Activated CD4-positive, alpha-beta T cell treated with anti-CD3 and anti-CD28 coated beads for 48 hours (primary cell): ENCODE results near the gene GALNT6.
"Not testable (repeated sequence)": the region's sequence is repeated elsewhere in the genome, so short reads cannot be mapped to it uniquely, and the experiment has no call there.

Source experiments
- DNase-seq: peaks from one replicate; pipeline ENCODE4 v3.0.0-alpha.2; 2020

GALNT6 gene

GRCh38 chr12:51322452-51322851, 68.8 kb downstream of the GALNT6 start:
- DNase-seq, result peak; percentile 69

- DNase-seq, result no peak
Observed at GRCh38 chr12:51321882-51322281, 69.3 kb downstream of the GALNT6 start.

GRCh38 chr12:51320695-51321320, 70.4 kb downstream of the GALNT6 start:
- no peak for DNase-seq

GRCh38 chr12:51320311-51320694, 70.9 kb downstream of the GALNT6 start:
- no peak for DNase-seq

- no peak for DNase-seq
Observed at GRCh38 chr12:51318846-51319599, 72.2 kb downstream of the GALNT6 start.

GRCh38 chr12:51318057-51318806, 73.0 kb downstream of the GALNT6 start:
- not testable (repeated sequence) for DNase-seq

- no peak for DNase-seq
Observed at GRCh38 chr12:51311389-51311788, 79.8 kb downstream of the GALNT6 start.

GRCh38 chr12:51307655-51308593, 83.3 kb downstream of the GALNT6 start:
- no peak for DNase-seq

- DNase-seq, result no peak
Observed at GRCh38 chr12:51306507-51306906, 84.7 kb downstream of the GALNT6 start.
